Liver (tissue), 9 donors: ENCODE measurements around the gene JAZF1. TPM values are rescaled to one million over a fixed set of nuclear protein-coding genes. Genes with fewer than 3 reads are reported as not detected.

Experiments
- DNase-seq: peaks from one replicate; pipeline ENCODE4 v3.0.0-alpha.2; 2017; ENCODE audit warnings: low spot score
- H3K27ac ChIP-seq, 2 donors: one replicate each; pipeline ENCODE4 v1.7.0; 2013; ENCODE audit warnings: inconsistent platforms in 2 of 2, low read length in 2 of 2, control low read depth in 1 of 2, low read depth in 1 of 2, mild to moderate bottlenecking in 1 of 2
- H3K27me3 ChIP-seq, 4 donors: one replicate each; pipeline versions ENCODE4 v1.6.1 to v1.7.0; 2013; ENCODE audit warnings: low read length in 3 of 4, inconsistent platforms in 1 of 4, mild to moderate bottlenecking in 1 of 4, moderate library complexity in 1 of 4; ENCODE audit not compliant: control insufficient read depth in 4 of 4, insufficient read depth in 4 of 4
- H3K36me3 ChIP-seq, 4 donors: one replicate each; pipeline versions ENCODE4 v1.6.1 to v1.7.0; 2013; ENCODE audit warnings: low read length in 3 of 4, mild to moderate bottlenecking in 3 of 4, low read depth in 1 of 4, moderate library complexity in 1 of 4; ENCODE audit not compliant: control insufficient read depth in 4 of 4, insufficient read depth in 3 of 4
- H3K4me1 ChIP-seq, 4 donors: one replicate each; pipeline versions ENCODE4 v1.6.1 to v1.7.0; 2013; ENCODE audit warnings: low read length in 3 of 4, mild to moderate bottlenecking in 3 of 4, moderate library complexity in 1 of 4; ENCODE audit not compliant: control insufficient read depth in 4 of 4, insufficient read depth in 4 of 4
- H3K4me3 ChIP-seq, 3 donors: one replicate each; pipeline versions ENCODE4 v1.6.1 to v1.7.0; 2013; ENCODE audit warnings: low read length in 3 of 3, control low read depth in 1 of 3, low read depth in 1 of 3, mild to moderate bottlenecking in 1 of 3
- H3K9ac ChIP-seq, 2 donors: one replicate each; pipeline ENCODE4 v1.7.0; 2013; ENCODE audit warnings: low read length in 2 of 2, mild to moderate bottlenecking in 2 of 2, moderate library complexity in 2 of 2, control low read depth in 1 of 2, low read depth in 1 of 2
- H3K9me3 ChIP-seq, 4 donors: one replicate each; pipeline versions ENCODE4 v1.6.1 to v1.7.0; 2013; ENCODE audit warnings: low read length in 3 of 4; ENCODE audit not compliant: control insufficient read depth in 4 of 4
- EGR1 ChIP-seq, 2 donors: IDR thresholded peaks; 2 replicates each; pipeline ENCODE4 v1.6.1; 2016 to 2018; ENCODE audit warnings: antibody characterized with exemption in 2 of 2, low read depth in 2 of 2
- FOXA1 ChIP-seq: IDR thresholded peaks from 2 replicates; pipeline ENCODE4 v1.6.1; 2016; ENCODE audit warnings: antibody characterized with exemption
- FOXA2 ChIP-seq: IDR thresholded peaks from 2 replicates; pipeline ENCODE4 v1.6.1; 2016; ENCODE audit warnings: antibody characterized with exemption
- GABPA ChIP-seq, 2 donors: IDR thresholded peaks in 1 of 2; conservative IDR thresholded peaks in 1 of 2; 2 replicates each; pipeline ENCODE4 v1.6.1; 2016; ENCODE audit warnings: antibody characterized with exemption in 2 of 2, mild to moderate bottlenecking in 1 of 2, moderate library complexity in 1 of 2
- HNF4A ChIP-seq, 2 donors: conservative IDR thresholded peaks; 2 replicates each; pipeline ENCODE4 v1.6.1; 2016; ENCODE audit warnings: antibody characterized with exemption in 2 of 2, mild to moderate bottlenecking in 2 of 2
- HNF4G ChIP-seq: IDR thresholded peaks from 2 replicates; pipeline ENCODE4 v1.6.1; 2016; ENCODE audit warnings: antibody characterized with exemption
- JUND ChIP-seq, 2 donors: IDR thresholded peaks; 2 replicates each; pipeline ENCODE4 v1.6.1; 2016; ENCODE audit warnings: antibody characterized with exemption in 2 of 2
- NR2F2 ChIP-seq: IDR thresholded peaks from 2 replicates; pipeline ENCODE4 v1.6.1; 2016; ENCODE audit warnings: antibody characterized with exemption
- SP1 ChIP-seq: IDR thresholded peaks from 2 replicates; pipeline ENCODE4 v1.6.1; 2018; ENCODE audit warnings: antibody characterized with exemption, mild to moderate bottlenecking
- TAF1 ChIP-seq: conservative IDR thresholded peaks from 2 replicates; pipeline ENCODE4 v1.6.1; 2016; ENCODE audit warnings: antibody characterized with exemption, mild to moderate bottlenecking
- YY1 ChIP-seq: IDR thresholded peaks from 2 replicates; pipeline ENCODE4 v1.6.1; 2016; ENCODE audit warnings: antibody characterized with exemption, mild to moderate bottlenecking
- WGBS: extraction: QIAGEN DNeasy Blood & Tissue Kit; methylation state at CpG from one replicate; pipeline ENCODE4 v1.1.7; 2013; 5-methylcytosine and 5-hydroxymethylcytosine counted together
- polyA plus RNA-seq, 2 donors: library from polyadenylated mRNA; stranded (reverse) in 1 of 2; unstranded in 1 of 2; fragments of 200-250 nt in 1 of 2; fragments of >200 nt in 1 of 2; fragmentation: Nextera tagmentation in 1 of 2; extraction: Ambion mirVana in 1 of 2; gene quantifications; one replicate each; pipeline versions ENCODE4 v1.2.1 to v1.2.3, GENCODE V29; 2013 to 2015
- total RNA-seq, 2 donors: library from RNA; depleted of rRNA; stranded (reverse); fragments of >200 nt; gene quantifications; one replicate each; pipeline ENCODE4 v1.2.3, GENCODE V29; 2014
- TF ChIP-seq, protein P1 (sequence below): IDR thresholded peaks from 2 replicates; pipeline ENCODE4 v1.6.1; 2016; ENCODE audit warnings: antibody characterized with exemption
- TF ChIP-seq, protein P2 (sequence below): IDR thresholded peaks from 2 replicates; pipeline ENCODE4 v1.6.1; 2016; ENCODE audit warnings: antibody characterized with exemption
- TF ChIP-seq, protein P3 (sequence below): IDR thresholded peaks from 2 replicates; pipeline ENCODE4 v1.6.1; 2016; ENCODE audit warnings: antibody characterized with exemption
- TF ChIP-seq, protein P4 (sequence below): fragments of 150-350 bp; IDR thresholded peaks from 2 replicates; pipeline ENCODE4 v1.5.1; 2017; ENCODE audit warnings: improper control_type of control experiment, low read depth, low read length; ENCODE audit not compliant: missing input control
- TF ChIP-seq, protein P5 (sequence below): IDR thresholded peaks from 2 replicates; pipeline ENCODE4 v1.6.1; 2016; ENCODE audit warnings: antibody characterized with exemption, mild to moderate bottlenecking
- donor health status: healthy.
- donor health status: healthy.
- donor health status: healthy.
- donor health status: healthy.
- donor health status: healthy.

Gene JAZF1
- total and polyA plus RNA-seq, 4 donors = 2.7 to 17.8 (median 4.0) TPM

DNA sequence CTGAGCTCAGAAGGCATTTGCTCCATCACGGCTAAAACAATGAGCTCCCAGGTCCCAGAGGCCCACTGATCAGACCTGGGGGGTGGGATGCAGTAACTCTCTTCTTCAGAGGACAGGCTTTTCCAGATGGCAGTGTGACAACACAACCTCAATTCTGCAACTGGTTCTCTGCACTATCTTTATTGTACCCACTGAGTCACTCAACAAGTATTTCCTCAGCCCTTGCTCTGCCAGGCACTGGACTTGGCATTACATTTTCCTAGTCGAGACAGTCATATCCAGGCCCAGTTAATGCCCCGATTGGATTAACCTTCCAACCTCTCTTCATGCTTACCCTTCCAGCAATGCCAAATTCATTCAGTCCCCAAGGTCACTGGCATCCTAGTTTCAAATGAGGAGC lies 72.6 kb downstream of the JAZF1 start:
- no peak for DNase-seq
- TF ChIP-seq, protein P1, sequence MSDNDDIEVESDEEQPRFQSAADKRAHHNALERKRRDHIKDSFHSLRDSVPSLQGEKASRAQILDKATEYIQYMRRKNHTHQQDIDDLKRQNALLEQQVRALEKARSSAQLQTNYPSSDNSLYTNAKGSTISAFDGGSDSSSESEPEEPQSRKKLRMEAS = no peak
- TF ChIP-seq HNF4G (no peak), JUND (IDR thresholded peaks at IDR 0.05) (no peak), FOXA2 (no peak), YY1 (no peak)
- TF ChIP-seq, protein P2, sequence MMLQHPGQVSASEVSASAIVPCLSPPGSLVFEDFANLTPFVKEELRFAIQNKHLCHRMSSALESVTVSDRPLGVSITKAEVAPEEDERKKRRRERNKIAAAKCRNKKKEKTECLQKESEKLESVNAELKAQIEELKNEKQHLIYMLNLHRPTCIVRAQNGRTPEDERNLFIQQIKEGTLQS = no peak
- WGBS = 65% methylated on average over 3 of the region's 3 CpGs
- H3K4me3 ChIP-seq = no peak overlapping the region
- H3K36me3 ChIP-seq = no peaks in the 10 kb centered on the region
- H3K4me1 ChIP-seq = peaks cover 2 to 15% (median 11%) of the 10 kb centered on the region in 4 donors
- H3K9ac ChIP-seq = no peak overlapping the region
- no peaks in the 10 kb centered on the region for H3K27me3 ChIP-seq
- no peaks in the 10 kb centered on the region for H3K9me3 ChIP-seq
- no peak overlapping the region for H3K27ac ChIP-seq

DNA sequence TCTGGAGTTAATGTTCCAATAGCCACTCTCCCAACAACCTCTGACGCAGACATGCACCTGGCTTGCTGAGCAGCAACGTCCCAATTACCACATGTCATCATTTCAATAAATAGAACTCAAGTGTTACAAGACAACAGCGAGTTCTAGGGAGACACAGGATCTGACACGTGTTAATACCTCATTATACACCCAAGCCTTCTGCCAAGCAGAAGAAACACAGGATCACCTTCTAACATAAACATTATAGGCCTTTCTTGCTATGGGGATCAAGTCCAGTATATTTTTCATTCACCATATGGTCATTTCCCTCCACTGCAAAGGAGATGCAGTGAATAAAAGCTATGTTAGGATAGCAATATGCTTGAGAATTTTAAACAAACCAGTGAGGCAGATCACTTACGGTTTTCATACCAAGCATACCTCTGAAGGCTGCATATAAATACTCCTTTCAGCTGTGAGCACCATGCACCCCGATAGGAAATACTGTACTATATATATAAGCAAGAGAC lies 74.2 kb downstream of the JAZF1 start:
- Histone ChIP-seq H3K9ac (no peak overlapping the region), H3K36me3 (no peaks in the 10 kb centered on the region), H3K4me1 (peaks cover 2 to 15% (median 11%) of the 10 kb centered on the region in 4 donors), H3K9me3 (no peaks in the 10 kb centered on the region), H3K27me3 (no peaks in the 10 kb centered on the region), H3K27ac (no peak overlapping the region), H3K4me3 (no peak overlapping the region)
- no peak for DNase-seq
- WGBS = 83% methylated on average over 6 of the region's 6 CpGs
- TF ChIP-seq SP1 (no peak), GABPA (IDR thresholded peaks at IDR 0.05 in 1 of 2, conservative IDR thresholded peaks at IDR 0.05 in 1 of 2) (no peak)

DNA sequence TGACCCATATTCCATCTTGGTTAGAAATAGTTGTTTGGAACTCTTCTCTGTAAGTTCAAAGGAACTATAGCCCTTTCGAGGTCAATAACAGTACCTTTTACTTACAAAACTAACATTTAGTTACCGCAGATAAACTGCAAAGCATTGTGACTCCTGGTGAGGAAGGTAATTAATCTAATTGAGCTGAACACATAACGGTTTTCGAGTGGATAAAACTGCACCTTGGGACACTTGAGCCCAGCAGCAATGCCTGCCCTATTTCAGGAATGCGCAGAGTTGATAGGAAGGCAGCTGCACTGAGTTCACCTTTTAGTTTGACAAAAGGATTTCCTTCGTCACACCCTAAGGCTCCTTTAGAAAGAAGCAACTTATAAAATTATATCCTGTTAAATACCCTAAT lies 75.4 kb downstream of the JAZF1 start:
- WGBS = 61% methylated on average over 6 of the region's 6 CpGs
- Histone ChIP-seq H3K4me3 (no peak overlapping the region), H3K27ac (no peak overlapping the region), H3K9ac (no peak overlapping the region), H3K27me3 (no peaks in the 10 kb centered on the region), H3K36me3 (no peaks in the 10 kb centered on the region), H3K4me1 (peaks cover 2 to 15% (median 11%) of the 10 kb centered on the region in 4 donors), H3K9me3 (no peaks in the 10 kb centered on the region)
- TF ChIP-seq TAF1 = no peak
- TF ChIP-seq, protein P3, sequence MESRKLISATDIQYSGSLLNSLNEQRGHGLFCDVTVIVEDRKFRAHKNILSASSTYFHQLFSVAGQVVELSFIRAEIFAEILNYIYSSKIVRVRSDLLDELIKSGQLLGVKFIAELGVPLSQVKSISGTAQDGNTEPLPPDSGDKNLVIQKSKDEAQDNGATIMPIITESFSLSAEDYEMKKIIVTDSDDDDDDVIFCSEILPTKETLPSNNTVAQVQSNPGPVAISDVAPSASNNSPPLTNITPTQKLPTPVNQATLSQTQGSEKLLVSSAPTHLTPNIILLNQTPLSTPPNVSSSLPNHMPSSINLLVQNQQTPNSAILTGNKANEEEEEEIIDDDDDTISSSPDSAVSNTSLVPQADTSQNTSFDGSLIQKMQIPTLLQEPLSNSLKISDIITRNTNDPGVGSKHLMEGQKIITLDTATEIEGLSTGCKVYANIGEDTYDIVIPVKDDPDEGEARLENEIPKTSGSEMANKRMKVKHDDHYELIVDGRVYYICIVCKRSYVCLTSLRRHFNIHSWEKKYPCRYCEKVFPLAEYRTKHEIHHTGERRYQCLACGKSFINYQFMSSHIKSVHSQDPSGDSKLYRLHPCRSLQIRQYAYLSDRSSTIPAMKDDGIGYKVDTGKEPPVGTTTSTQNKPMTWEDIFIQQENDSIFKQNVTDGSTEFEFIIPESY = no peak
- TF ChIP-seq FOXA1 = no peak
- TF ChIP-seq, protein P4, sequence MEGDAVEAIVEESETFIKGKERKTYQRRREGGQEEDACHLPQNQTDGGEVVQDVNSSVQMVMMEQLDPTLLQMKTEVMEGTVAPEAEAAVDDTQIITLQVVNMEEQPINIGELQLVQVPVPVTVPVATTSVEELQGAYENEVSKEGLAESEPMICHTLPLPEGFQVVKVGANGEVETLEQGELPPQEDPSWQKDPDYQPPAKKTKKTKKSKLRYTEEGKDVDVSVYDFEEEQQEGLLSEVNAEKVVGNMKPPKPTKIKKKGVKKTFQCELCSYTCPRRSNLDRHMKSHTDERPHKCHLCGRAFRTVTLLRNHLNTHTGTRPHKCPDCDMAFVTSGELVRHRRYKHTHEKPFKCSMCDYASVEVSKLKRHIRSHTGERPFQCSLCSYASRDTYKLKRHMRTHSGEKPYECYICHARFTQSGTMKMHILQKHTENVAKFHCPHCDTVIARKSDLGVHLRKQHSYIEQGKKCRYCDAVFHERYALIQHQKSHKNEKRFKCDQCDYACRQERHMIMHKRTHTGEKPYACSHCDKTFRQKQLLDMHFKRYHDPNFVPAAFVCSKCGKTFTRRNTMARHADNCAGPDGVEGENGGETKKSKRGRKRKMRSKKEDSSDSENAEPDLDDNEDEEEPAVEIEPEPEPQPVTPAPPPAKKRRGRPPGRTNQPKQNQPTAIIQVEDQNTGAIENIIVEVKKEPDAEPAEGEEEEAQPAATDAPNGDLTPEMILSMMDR = no peak
- TF ChIP-seq GABPA (IDR thresholded peaks at IDR 0.05 in 1 of 2, conservative IDR thresholded peaks at IDR 0.05 in 1 of 2) = no peak
- TF ChIP-seq, protein P2 = no peak
- TF ChIP-seq, protein P1 = no peak
- no peak for TF ChIP-seq SP1
- TF ChIP-seq NR2F2 = no peak
- TF ChIP-seq, protein P5, sequence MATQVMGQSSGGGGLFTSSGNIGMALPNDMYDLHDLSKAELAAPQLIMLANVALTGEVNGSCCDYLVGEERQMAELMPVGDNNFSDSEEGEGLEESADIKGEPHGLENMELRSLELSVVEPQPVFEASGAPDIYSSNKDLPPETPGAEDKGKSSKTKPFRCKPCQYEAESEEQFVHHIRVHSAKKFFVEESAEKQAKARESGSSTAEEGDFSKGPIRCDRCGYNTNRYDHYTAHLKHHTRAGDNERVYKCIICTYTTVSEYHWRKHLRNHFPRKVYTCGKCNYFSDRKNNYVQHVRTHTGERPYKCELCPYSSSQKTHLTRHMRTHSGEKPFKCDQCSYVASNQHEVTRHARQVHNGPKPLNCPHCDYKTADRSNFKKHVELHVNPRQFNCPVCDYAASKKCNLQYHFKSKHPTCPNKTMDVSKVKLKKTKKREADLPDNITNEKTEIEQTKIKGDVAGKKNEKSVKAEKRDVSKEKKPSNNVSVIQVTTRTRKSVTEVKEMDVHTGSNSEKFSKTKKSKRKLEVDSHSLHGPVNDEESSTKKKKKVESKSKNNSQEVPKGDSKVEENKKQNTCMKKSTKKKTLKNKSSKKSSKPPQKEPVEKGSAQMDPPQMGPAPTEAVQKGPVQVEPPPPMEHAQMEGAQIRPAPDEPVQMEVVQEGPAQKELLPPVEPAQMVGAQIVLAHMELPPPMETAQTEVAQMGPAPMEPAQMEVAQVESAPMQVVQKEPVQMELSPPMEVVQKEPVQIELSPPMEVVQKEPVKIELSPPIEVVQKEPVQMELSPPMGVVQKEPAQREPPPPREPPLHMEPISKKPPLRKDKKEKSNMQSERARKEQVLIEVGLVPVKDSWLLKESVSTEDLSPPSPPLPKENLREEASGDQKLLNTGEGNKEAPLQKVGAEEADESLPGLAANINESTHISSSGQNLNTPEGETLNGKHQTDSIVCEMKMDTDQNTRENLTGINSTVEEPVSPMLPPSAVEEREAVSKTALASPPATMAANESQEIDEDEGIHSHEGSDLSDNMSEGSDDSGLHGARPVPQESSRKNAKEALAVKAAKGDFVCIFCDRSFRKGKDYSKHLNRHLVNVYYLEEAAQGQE = no peak
- TF ChIP-seq FOXA2 = no peak
- no peak for TF ChIP-seq EGR1 (IDR thresholded peaks at IDR 0.05; ENCODE audit: low read depth in 2 of 2)
- no peak for TF ChIP-seq YY1
- TF ChIP-seq HNF4A (conservative IDR thresholded peaks at IDR 0.05) = no peak
- DNase-seq = no peak
